Measurements from ENCODE around the gene ASTN1. TPM values are rescaled to one million over a fixed set of nuclear protein-coding genes. Genes with fewer than 3 reads are reported as not detected.

The ASTN1 gene
- 0.13 and 0.29 TPM in 2 replicates for polyA plus RNA-seq (2012; rRNA removed)
- 0.21 and 0.39 TPM in 2 replicates for polyA plus RNA-seq (2012; cell fraction: cytosol; rRNA removed)
- 0.20 TPM in 2 replicates for polyA plus RNA-seq (2012; cell fraction: nucleus; rRNA removed)

GRCh38 chr1:177164380-177165068 lies at the start of gene ASTN1:
TSS of gene ASTN1 (minus strand) at chr1:177164712. CDS start at chr1:177164676, 36 bp downstream.
- CTCF ChIA-PET = interaction anchor here (0.8 to 4.4 kb wide), 11 partner anchors 12 to 783 kb away, joined by 3 to 33 read pairs (median 4); no protein-coding TSS in a partner anchor
- no peak within 1 kb of the TSS for H3K9ac ChIP-seq

GRCh38 chr1:177211231-177211630 lies 46.7 kb upstream of the ASTN1 start:
- Histone ChIP-seq H4K20me1 (ENCODE audit: insufficient read depth) (no peaks in the 10 kb centered on the region), H3K9ac (no peak overlapping the region), H3K36me3 (replicated peaks in 1 of 2; ENCODE audit: control insufficient read depth in 1 of 2, insufficient read depth in 2 of 2, low read length in 1 of 2) (no peaks in the 10 kb centered on the region), H3K4me1 (ENCODE audit: control insufficient read depth in 1 of 2, insufficient read depth in 2 of 2, low read depth in 1 of 2, low read length in 1 of 2) (peaks cover 4 to 21% of the 10 kb centered on the region in 2 experiments; a peak in 3 of 4 replicates), H3K9me2 (no peaks in the 10 kb centered on the region), H3K4me2 (no peak overlapping the region), H3K4me3 (ENCODE audit: low read depth in 2 of 2, low read length in 1 of 2) (no peak overlapping the region), H3K27me3 (ENCODE audit: insufficient read depth) (no peaks in the 10 kb centered on the region), H3K79me2 (ENCODE audit: insufficient read depth) (no peaks in the 10 kb centered on the region), H3K27ac (ENCODE audit: low read depth in 2 of 2, low read length in 1 of 2) (no peak overlapping the region), H3F3A (replicated peaks; ENCODE audit: insufficient read depth) (no peaks in the 10 kb centered on the region), H3K9me3 (no peaks in the 10 kb centered on the region), H2AFZ (ENCODE audit: low read depth) (no peak overlapping the region)
- ChIA-PET CTCF (interaction anchor here (0.6 to 2.1 kb wide), 3 partner anchors 34 to 860 kb away, joined by 3 to 7 read pairs (median 3); no protein-coding TSS in a partner anchor), POLR2A (no interaction called here)
- TF ChIP-seq PBX3 (IDR thresholded peaks at IDR 0.05) (no peak), USF1 (IDR thresholded peaks at IDR 0.05; ENCODE audit: borderline replicate concordance, low read depth) (no peak)
- no peak for DNase-seq
- WGBS (ENCODE audit: low lambda C conversion rate) = 39% methylated on average over 4 of the region's 4 CpGs

More at GRCh38 chr1:177164380-177165068, at the start of gene ASTN1:
- H3K4me3 ChIP-seq (ENCODE audit: low read depth in 2 of 2, low read length in 1 of 2) = peak within 1 kb of the TSS; percentile 32 to 54; a peak in 2 of 4 replicates
- DNase-seq = peak; percentile 90
- H4K20me1 ChIP-seq (ENCODE audit: insufficient read depth) = no peaks in the 10 kb centered on the region
- peaks cover 11% of the 10 kb centered on the region; the same call in 1 of the 2 replicates for H3K27me3 ChIP-seq (ENCODE audit: insufficient read depth)
- no peaks in the 10 kb centered on the region for H3F3A ChIP-seq (replicated peaks; ENCODE audit: insufficient read depth)
- peak within 1 kb of the TSS; percentile 76 for H3K4me2 ChIP-seq
- POLR2A ChIA-PET = interaction anchor here (0.5 to 1.7 kb wide), 4 partner anchors 12 to 686 kb away, joined by 3 to 4 read pairs (median 3); no protein-coding TSS in a partner anchor
- H3K4me1 ChIP-seq (ENCODE audit: control insufficient read depth in 1 of 2, insufficient read depth in 2 of 2, low read depth in 1 of 2, low read length in 1 of 2) = peaks cover 0 to 11% of the 10 kb centered on the region in 2 experiments; a peak in 2 of 4 replicates
- 4% methylated on average over 24 of the region's 49 CpGs for WGBS (ENCODE audit: low lambda C conversion rate)
- H3K9me2 ChIP-seq = no peaks in the 10 kb centered on the region
- no peaks in the 10 kb centered on the region for H3K79me2 ChIP-seq (ENCODE audit: insufficient read depth)
- H3K36me3 ChIP-seq (replicated peaks in 1 of 2; ENCODE audit: control insufficient read depth in 1 of 2, insufficient read depth in 2 of 2, low read length in 1 of 2) = no peaks in the 10 kb centered on the region
- TF ChIP-seq MAX (IDR thresholded peaks at IDR 0.05; ENCODE audit: low read depth) = no peak
- no peak for TF ChIP-seq RFX5 (IDR thresholded peaks at IDR 0.05; ENCODE audit: low read length)
- no peak for TF ChIP-seq FOXM1 (IDR thresholded peaks at IDR 0.05; ENCODE audit: low read depth)
- H3K27ac ChIP-seq (ENCODE audit: low read depth in 2 of 2, low read length in 1 of 2) = peak within 1 kb of the TSS in 1 of 2 experiments; percentile 90; a peak in 2 of 4 replicates
- no peaks in the 10 kb centered on the region for H3K9me3 ChIP-seq
- H2AFZ ChIP-seq (ENCODE audit: low read depth) = peak within 1 kb of the TSS; percentile 70; the same call in 1 of the 2 replicates

- Histone ChIP-seq H3F3A (replicated peaks; ENCODE audit: insufficient read depth) (no peaks in the 10 kb centered on the region), H4K20me1 (ENCODE audit: insufficient read depth) (no peaks in the 10 kb centered on the region), H3K9me2 (no peaks in the 10 kb centered on the region), H3K36me3 (replicated peaks in 1 of 2; ENCODE audit: control insufficient read depth in 1 of 2, insufficient read depth in 2 of 2, low read length in 1 of 2) (no peaks in the 10 kb centered on the region), H3K79me2 (ENCODE audit: insufficient read depth) (no peaks in the 10 kb centered on the region), H3K4me1 (ENCODE audit: control insufficient read depth in 1 of 2, insufficient read depth in 2 of 2, low read depth in 1 of 2, low read length in 1 of 2) (peaks cover 4 to 24% of the 10 kb centered on the region in 2 experiments; a peak in 3 of 4 replicates), H2AFZ (ENCODE audit: low read depth) (no peak overlapping the region), H3K27me3 (ENCODE audit: insufficient read depth) (no peaks in the 10 kb centered on the region), H3K27ac (ENCODE audit: low read depth in 2 of 2, low read length in 1 of 2) (no peak overlapping the region), H3K9ac (no peak overlapping the region), H3K4me2 (no peak overlapping the region), H3K4me3 (ENCODE audit: low read depth in 2 of 2, low read length in 1 of 2) (no peak overlapping the region), H3K9me3 (no peaks in the 10 kb centered on the region)
- no peak for DNase-seq
- POLR2A ChIA-PET = no interaction called here
- TF ChIP-seq SMC3 (IDR thresholded peaks at IDR 0.05; ENCODE audit: low read depth, low read length) (no peak), RCOR1 (IDR thresholded peaks at IDR 0.05; ENCODE audit: low read length) (no peak), MAX (IDR thresholded peaks at IDR 0.05; ENCODE audit: low read depth) (no peak), RXRA (IDR thresholded peaks at IDR 0.05; ENCODE audit: borderline replicate concordance, low read depth) (no peak), TCF12 (IDR thresholded peaks at IDR 0.05) (no peak), CTCF (IDR thresholded peaks at IDR 0.05) (no peak), POLR2AphosphoS5 (IDR thresholded peaks at IDR 0.05; ENCODE audit: low read depth, low read length) (no peak), USF1 (IDR thresholded peaks at IDR 0.05; ENCODE audit: borderline replicate concordance, low read depth) (no peak)
- CTCF ChIA-PET = interaction anchor here (1.4 to 2.1 kb wide), 2 partner anchors 29 to 312 kb away, joined by 4 to 7 read pairs; no protein-coding TSS in a partner anchor
Observed at GRCh38 chr1:177210071-177210470, 45.6 kb upstream of the ASTN1 start.
